NT2/D1 (cell line): ENCODE measurements around the gene CASP10.

ENCODE experiments used
- YY1 ChIP-seq: IDR thresholded peaks from 2 replicates; pipeline ENCODE4 v1.6.1; 2011; ENCODE audit not compliant: insufficient read length, insufficient read depth
- ZNF274 ChIP-seq: IDR thresholded peaks from 2 replicates; pipeline ENCODE4 v1.6.1; 2011; ENCODE audit warnings: mild to moderate bottlenecking, low read depth, low read length

GRCh38 chr2:201135386-201135785 lies 47.6 kb upstream of the CASP10 start:
- TF ChIP-seq YY1: no peak
- no peak for TF ChIP-seq ZNF274
